HG03039 (cell line): ENCODE measurements around the gene TM4SF1.
"Not testable (repeated sequence)": the region's sequence is repeated elsewhere in the genome, so short reads cannot be mapped to it uniquely, and the experiment has no call there.

Experiments used
- ATAC-seq: cut with Tn5 transposase; IDR thresholded peaks from one replicate; pipeline ENCODE4 v1.9.1; 2021; ENCODE audit warnings: mild to moderate bottlenecking, moderate library complexity; ENCODE audit not compliant: unreplicated experiment

Gene TM4SF1

GRCh38 chr3:149395107-149396089, 17.9 kb upstream of the TM4SF1 start:
- ATAC-seq = no peak

GRCh38 chr3:149393345-149394160, 16.1 kb upstream of the TM4SF1 start:
- ATAC-seq = peak; percentile 60

GRCh38 chr3:149391960-149392359, 14.5 kb upstream of the TM4SF1 start:
- ATAC-seq = no peak

- no peak for ATAC-seq
These were observed 13.3 kb upstream of the TM4SF1 start for GRCh38 chr3:149390772-149391212.

- ATAC-seq = no peak
These were observed 12.8 kb upstream of the TM4SF1 start for GRCh38 chr3:149390294-149390693.

- ATAC-seq = no peak
These were observed 11.3 kb upstream of the TM4SF1 start for GRCh38 chr3:149388531-149389417.

GRCh38 chr3:149388001-149388440, 10.6 kb upstream of the TM4SF1 start:
- ATAC-seq = no peak

- ATAC-seq = no peak
These were observed 8.8 kb upstream of the TM4SF1 start for GRCh38 chr3:149386299-149386606.

GRCh38 chr3:149385617-149386298, 8.3 kb upstream of the TM4SF1 start:
- no peak for ATAC-seq

- no peak for ATAC-seq
These were observed 7.5 kb upstream of the TM4SF1 start for GRCh38 chr3:149384911-149385321.

GRCh38 chr3:149384167-149384566, 6.7 kb upstream of the TM4SF1 start:
- ATAC-seq = no peak

GRCh38 chr3:149383703-149384102, 6.3 kb upstream of the TM4SF1 start:
- ATAC-seq = no peak

- no peak for ATAC-seq
These were observed 5.1 kb upstream of the TM4SF1 start for GRCh38 chr3:149382518-149382917.

- ATAC-seq = no peak
These were observed 4.6 kb upstream of the TM4SF1 start for GRCh38 chr3:149382101-149382467.

- no peak for ATAC-seq
These were observed 4.0 kb upstream of the TM4SF1 start for GRCh38 chr3:149381173-149382100.

GRCh38 chr3:149380220-149380619, 2.8 kb upstream of the TM4SF1 start:
- ATAC-seq = not testable (repeated sequence)

- ATAC-seq = no peak
These were observed 1.2 kb upstream of the TM4SF1 start for GRCh38 chr3:149378478-149379309.

GRCh38 chr3:149376718-149377407, 586 bp downstream of the TM4SF1 start:
- ATAC-seq = no peak
